ENCODE data around the gene AKR1C8. TPM values are rescaled to one million over a fixed set of nuclear protein-coding genes. Genes with fewer than 3 reads are reported as not detected.
"Not testable (repeated sequence)": the region's sequence is repeated elsewhere in the genome, so short reads cannot be mapped to it uniquely, and the experiment has no call there.

The AKR1C8 gene
- total RNA-seq (under 1 TPM in 1 of 2 experiments, not detected in 1; 0.20 TPM), polyA plus RNA-seq (not detected)

GRCh38 chr10:5184987-5185775, at the start of gene AKR1C8:
AKR1C8 (minus strand) TSS chr10:5185150; CDS start chr10:5185104, 46 bp downstream.
- Histone ChIP-seq H3K27me3 (ENCODE audit: insufficient read depth, low read length, poor library complexity, severe bottlenecking) (no peaks in the 10 kb centered on the region), H3K4me3 (ENCODE audit: low read length) (no peak within 1 kb of the TSS), H3K4me1 (ENCODE audit: insufficient read depth, low read length) (no peaks in the 10 kb centered on the region), H3K27ac (ENCODE audit: low read depth, low read length) (no peak within 1 kb of the TSS), H3K9me3 (ENCODE audit: low read length) (no peaks in the 10 kb centered on the region), H3K36me3 (ENCODE audit: insufficient read depth, low read length) (no peaks in the 10 kb centered on the region)
- ChIA-PET POLR2A (no interaction called here), CTCF (no interaction called here)
- Mint-ChIP-seq H3K4me3 (no peak within 1 kb of the TSS), H3K36me3 (peaks cover 0 to 5% (median 2%) of the 10 kb centered on the region in 3 donors), H3K27me3 (peaks cover 2 to 3% of the 10 kb centered on the region in 2 donors), H3K27ac (no peak within 1 kb of the TSS), H3K9me3 (peaks cover 0 to 4% (median 0%) of the 10 kb centered on the region in 5 donors), H3K4me1 (no peaks in the 10 kb centered on the region)
- no peak for DNase-seq

GRCh38 chr10:5234106-5234860, 49.3 kb upstream of the AKR1C8 start:
- DNase-seq, result no peak
- Mint-ChIP-seq H3K27ac (no peak overlapping the region), H3K27me3 (no peaks in the 10 kb centered on the region), H3K36me3 (peaks cover 0 to 48% (median 0%) of the 10 kb centered on the region in 3 donors), H3K4me1 (no peaks in the 10 kb centered on the region), H3K4me3 (no peak overlapping the region), H3K9me3 (peaks cover 13 to 27% (median 23%) of the 10 kb centered on the region in 5 donors)
- H3K9me3 ChIP-seq (ENCODE audit: low read length), result no peaks in the 10 kb centered on the region
- H3K27me3 ChIP-seq (ENCODE audit: insufficient read depth, low read length, poor library complexity, severe bottlenecking), result no peaks in the 10 kb centered on the region
- no peak overlapping the region for H3K27ac ChIP-seq (ENCODE audit: low read depth, low read length)
- H3K4me3 ChIP-seq (ENCODE audit: low read length), result no peak overlapping the region
- H3K36me3 ChIP-seq (ENCODE audit: insufficient read depth, low read length), result no peaks in the 10 kb centered on the region
- ChIA-PET POLR2A (no interaction called here), CTCF (no interaction called here)
- H3K4me1 ChIP-seq (ENCODE audit: insufficient read depth, low read length), result no peaks in the 10 kb centered on the region

GRCh38 chr10:5233324-5233723, 48.4 kb upstream of the AKR1C8 start:
- Histone ChIP-seq H3K4me1 (ENCODE audit: insufficient read depth, low read length) (no peaks in the 10 kb centered on the region), H3K27me3 (ENCODE audit: insufficient read depth, low read length, poor library complexity, severe bottlenecking) (no peaks in the 10 kb centered on the region), H3K4me3 (ENCODE audit: low read length) (no peak overlapping the region), H3K9me3 (ENCODE audit: low read length) (no peaks in the 10 kb centered on the region), H3K27ac (ENCODE audit: low read depth, low read length) (no peak overlapping the region), H3K36me3 (ENCODE audit: insufficient read depth, low read length) (no peaks in the 10 kb centered on the region)
- Mint-ChIP-seq H3K27me3 (no peaks in the 10 kb centered on the region), H3K27ac (no peak overlapping the region), H3K4me1 (no peaks in the 10 kb centered on the region), H3K36me3 (peaks cover 0 to 39% (median 0%) of the 10 kb centered on the region in 3 donors), H3K9me3 (peaks cover 13 to 27% (median 21%) of the 10 kb centered on the region in 5 donors), H3K4me3 (no peak overlapping the region)
- ChIA-PET CTCF (no interaction called here), POLR2A (no interaction called here)
- no peak for DNase-seq

- H3K9me3 ChIP-seq (ENCODE audit: low read length), result no peaks in the 10 kb centered on the region
- H3K4me3 Mint-ChIP-seq, result no peak overlapping the region
- H3K4me1 Mint-ChIP-seq, result no peaks in the 10 kb centered on the region
- H3K9me3 Mint-ChIP-seq, result peaks cover 0 to 3% (median 0%) of the 10 kb centered on the region in 5 donors
- POLR2A ChIA-PET, result no interaction called here
- no peak overlapping the region for H3K27ac ChIP-seq (ENCODE audit: low read depth, low read length)
- no peaks in the 10 kb centered on the region for H3K27me3 ChIP-seq (ENCODE audit: insufficient read depth, low read length, poor library complexity, severe bottlenecking)
- no peak overlapping the region for H3K4me3 ChIP-seq (ENCODE audit: low read length)
- CTCF ChIA-PET, result no interaction called here
- H3K27me3 Mint-ChIP-seq, result no peaks in the 10 kb centered on the region
- H3K4me1 ChIP-seq (ENCODE audit: insufficient read depth, low read length), result no peaks in the 10 kb centered on the region
- H3K36me3 Mint-ChIP-seq, result peaks cover 0 to 8% (median 0%) of the 10 kb centered on the region in 3 donors
- no peak for DNase-seq
- no peaks in the 10 kb centered on the region for H3K36me3 ChIP-seq (ENCODE audit: insufficient read depth, low read length)
- H3K27ac Mint-ChIP-seq, result no peak overlapping the region
Observed at GRCh38 chr10:5229019-5229418, 44.1 kb upstream of the AKR1C8 start.

GRCh38 chr10:5222942-5223341, 38.0 kb upstream of the AKR1C8 start:
- POLR2A ChIA-PET, H3K4me1 Mint-ChIP-seq, H3K36me3 Mint-ChIP-seq: not testable (repeated sequence)

GRCh38 chr10:5219262-5219661, 34.3 kb upstream of the AKR1C8 start:
- no peak overlapping the region for H3K27ac ChIP-seq (ENCODE audit: low read depth, low read length)
- Mint-ChIP-seq H3K4me3 (no peak overlapping the region), H3K9me3 (peaks cover 0 to 8% (median 5%) of the 10 kb centered on the region in 5 donors)

More at GRCh38 chr10:5222942-5223341, 38.0 kb upstream of the AKR1C8 start:
- H3K36me3 ChIP-seq (ENCODE audit: insufficient read depth, low read length); H3K27me3 Mint-ChIP-seq; H3K4me3 Mint-ChIP-seq; H3K27me3 ChIP-seq (ENCODE audit: insufficient read depth, low read length, poor library complexity, severe bottlenecking); H3K9me3 Mint-ChIP-seq; H3K27ac Mint-ChIP-seq; H3K4me1 ChIP-seq (ENCODE audit: insufficient read depth, low read length); CTCF ChIA-PET; H3K27ac ChIP-seq (ENCODE audit: low read depth, low read length); H3K9me3 ChIP-seq (ENCODE audit: low read length); DNase-seq; H3K4me3 ChIP-seq (ENCODE audit: low read length): not testable (repeated sequence)

GRCh38 chr10:5216801-5217200, 31.9 kb upstream of the AKR1C8 start:
- DNase-seq, result no peak
- Histone ChIP-seq H3K27ac (ENCODE audit: low read depth, low read length) (no peak overlapping the region), H3K27me3 (ENCODE audit: insufficient read depth, low read length, poor library complexity, severe bottlenecking) (no peaks in the 10 kb centered on the region), H3K4me3 (ENCODE audit: low read length) (no peak overlapping the region), H3K36me3 (ENCODE audit: insufficient read depth, low read length) (no peaks in the 10 kb centered on the region), H3K9me3 (ENCODE audit: low read length) (no peaks in the 10 kb centered on the region), H3K4me1 (ENCODE audit: insufficient read depth, low read length) (no peaks in the 10 kb centered on the region)
- peaks cover 0 to 6% (median 2%) of the 10 kb centered on the region in 5 donors for H3K9me3 Mint-ChIP-seq
- H3K36me3 Mint-ChIP-seq, result peaks cover 0 to 21% (median 1%) of the 10 kb centered on the region in 3 donors
- no peak overlapping the region for H3K4me3 Mint-ChIP-seq
- peaks cover 3 to 4% of the 10 kb centered on the region in 2 donors for H3K27me3 Mint-ChIP-seq
- H3K27ac Mint-ChIP-seq, result no peak overlapping the region
- no peaks in the 10 kb centered on the region for H3K4me1 Mint-ChIP-seq
- POLR2A ChIA-PET, result no interaction called here
- CTCF ChIA-PET, result no interaction called here

More at GRCh38 chr10:5219262-5219661, 34.3 kb upstream of the AKR1C8 start:
- DNase-seq, result no peak
- Mint-ChIP-seq H3K27ac (no peak overlapping the region), H3K27me3 (peaks cover 3 to 4% of the 10 kb centered on the region in 2 donors), H3K4me1 (no peaks in the 10 kb centered on the region), H3K36me3 (peaks cover 0 to 17% (median 1%) of the 10 kb centered on the region in 3 donors)
- ChIA-PET POLR2A (no interaction called here), CTCF (no interaction called here)
- no peak overlapping the region for H3K4me3 ChIP-seq (ENCODE audit: low read length)
- H3K36me3 ChIP-seq (ENCODE audit: insufficient read depth, low read length), result no peaks in the 10 kb centered on the region
- no peaks in the 10 kb centered on the region for H3K27me3 ChIP-seq (ENCODE audit: insufficient read depth, low read length, poor library complexity, severe bottlenecking)
- no peaks in the 10 kb centered on the region for H3K9me3 ChIP-seq (ENCODE audit: low read length)
- H3K4me1 ChIP-seq (ENCODE audit: insufficient read depth, low read length), result no peaks in the 10 kb centered on the region

Data from CD8-positive, alpha-beta memory T cell (primary cell).